Tibial artery (tissue), 4 donors: ENCODE results near the gene ANKRD39.

Source experiments
- DNase-seq, 2 donors: peaks; one replicate each; pipeline ENCODE4 v3.0.0-alpha.2; 2019
- H3K27ac ChIP-seq, 2 donors: fragments of 200-600 bp; sonication (generic) in 1 of 2; 1 replicate in 1 of 2; 2 replicates in 1 of 2; pipeline ENCODE4 v1.5.1; 2018 to 2019; ENCODE audit warnings: mild to moderate bottlenecking in 1 of 2
- H3K27me3 ChIP-seq, 2 donors: fragments of 200-600 bp; sonication (generic) in 1 of 2; one replicate each; pipeline versions ENCODE4 v1.5.1 to v1.6.0; 2016 to 2019
- H3K36me3 ChIP-seq, 3 donors: fragments of 200-600 bp; sonication (generic) in 2 of 3; one replicate each; pipeline ENCODE4 v1.5.1; 2016 to 2019; ENCODE audit warnings: mild to moderate bottlenecking in 2 of 3
- H3K4me1 ChIP-seq, 4 donors: fragments of 200-600 bp; sonication (generic) in 2 of 4; 1 replicate in 3 of 4; 2 replicates in 1 of 4; pipeline ENCODE4 v1.5.1; 2016 to 2019
- H3K4me3 ChIP-seq, 2 donors: fragments of 200-600 bp; sonication (generic) in 1 of 2; 1 replicate in 1 of 2; 2 replicates in 1 of 2; pipeline ENCODE4 v1.5.1; 2018 to 2019; ENCODE audit warnings: mild to moderate bottlenecking in 2 of 2
- H3K9me3 ChIP-seq, 3 donors: fragments of 200-600 bp; sonication (generic) in 1 of 3; one replicate each; pipeline ENCODE4 v1.5.1; 2016 to 2019
- intact Hi-C: fragments of 100-400 bp; cut with DNase I; formaldehyde crosslinking; loops from one replicate; pipeline ENCODE4 v1.15.0; 2023; ENCODE audit warnings: low total_unique reads
- TF ChIP-seq, protein P1 (sequence below), 2 experiments: fragments of 200-600 bp in 1 of 2; fragments of 450-650 bp in 1 of 2; IDR thresholded peaks; one replicate each; pipeline ENCODE4 v1.5.1; 2017 to 2019; ENCODE audit warnings: antibody characterized with exemption in 2 of 2, mild to moderate bottlenecking in 1 of 2, moderate library complexity in 1 of 2

ANKRD39 gene

DNA sequence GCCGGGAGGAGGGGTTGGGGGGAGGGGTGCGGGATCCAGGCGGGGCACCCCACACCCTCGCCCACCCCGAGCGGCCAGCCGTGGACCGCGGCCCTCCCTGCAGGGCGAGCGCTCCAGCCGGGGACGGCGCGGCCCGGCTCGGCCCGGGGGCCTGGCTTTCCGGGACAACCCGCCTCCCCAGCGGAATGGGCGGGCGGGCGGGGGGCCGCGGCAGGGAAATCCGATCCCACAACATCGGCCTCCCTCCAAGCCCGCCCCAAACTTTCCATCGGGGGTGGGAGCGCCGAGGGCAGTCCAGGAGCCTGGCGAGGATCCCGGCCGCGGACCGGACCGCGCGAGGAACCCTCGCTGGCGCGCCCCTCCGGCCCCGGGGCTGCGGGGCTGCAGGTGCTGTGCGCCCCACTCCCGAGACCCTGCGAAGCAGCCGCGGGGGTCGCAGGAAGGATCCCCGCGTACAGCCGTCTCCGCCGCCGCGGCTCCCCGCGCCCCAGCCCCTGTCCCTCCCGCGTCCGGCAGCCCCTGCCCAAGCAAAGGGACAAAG lies 11.5 kb upstream of the ANKRD39 start:
- H3K27ac ChIP-seq = peak overlapping the region; percentile 98 to 100
- TF ChIP-seq, protein P1, sequence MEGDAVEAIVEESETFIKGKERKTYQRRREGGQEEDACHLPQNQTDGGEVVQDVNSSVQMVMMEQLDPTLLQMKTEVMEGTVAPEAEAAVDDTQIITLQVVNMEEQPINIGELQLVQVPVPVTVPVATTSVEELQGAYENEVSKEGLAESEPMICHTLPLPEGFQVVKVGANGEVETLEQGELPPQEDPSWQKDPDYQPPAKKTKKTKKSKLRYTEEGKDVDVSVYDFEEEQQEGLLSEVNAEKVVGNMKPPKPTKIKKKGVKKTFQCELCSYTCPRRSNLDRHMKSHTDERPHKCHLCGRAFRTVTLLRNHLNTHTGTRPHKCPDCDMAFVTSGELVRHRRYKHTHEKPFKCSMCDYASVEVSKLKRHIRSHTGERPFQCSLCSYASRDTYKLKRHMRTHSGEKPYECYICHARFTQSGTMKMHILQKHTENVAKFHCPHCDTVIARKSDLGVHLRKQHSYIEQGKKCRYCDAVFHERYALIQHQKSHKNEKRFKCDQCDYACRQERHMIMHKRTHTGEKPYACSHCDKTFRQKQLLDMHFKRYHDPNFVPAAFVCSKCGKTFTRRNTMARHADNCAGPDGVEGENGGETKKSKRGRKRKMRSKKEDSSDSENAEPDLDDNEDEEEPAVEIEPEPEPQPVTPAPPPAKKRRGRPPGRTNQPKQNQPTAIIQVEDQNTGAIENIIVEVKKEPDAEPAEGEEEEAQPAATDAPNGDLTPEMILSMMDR (IDR thresholded peaks at IDR 0.05) = no peak
- H3K4me1 ChIP-seq = peaks cover 0 to 71% (median 50%) of the 10 kb centered on the region in 4 donors
- peak; percentile 81 to 95 for DNase-seq
- intact Hi-C loops = loop anchor here (1.0 to 5.0 kb wide), 2 partner anchors 38 to 332 kb away; partner anchors contain the start of gene ARID5A
- H3K9me3 ChIP-seq = no peaks in the 10 kb centered on the region
- peaks cover 15 to 35% (median 26%) of the 10 kb centered on the region in 3 donors for H3K36me3 ChIP-seq
- peak overlapping the region; percentile 97 to 98 for H3K4me3 ChIP-seq
- H3K27me3 ChIP-seq = no peaks in the 10 kb centered on the region

DNA sequence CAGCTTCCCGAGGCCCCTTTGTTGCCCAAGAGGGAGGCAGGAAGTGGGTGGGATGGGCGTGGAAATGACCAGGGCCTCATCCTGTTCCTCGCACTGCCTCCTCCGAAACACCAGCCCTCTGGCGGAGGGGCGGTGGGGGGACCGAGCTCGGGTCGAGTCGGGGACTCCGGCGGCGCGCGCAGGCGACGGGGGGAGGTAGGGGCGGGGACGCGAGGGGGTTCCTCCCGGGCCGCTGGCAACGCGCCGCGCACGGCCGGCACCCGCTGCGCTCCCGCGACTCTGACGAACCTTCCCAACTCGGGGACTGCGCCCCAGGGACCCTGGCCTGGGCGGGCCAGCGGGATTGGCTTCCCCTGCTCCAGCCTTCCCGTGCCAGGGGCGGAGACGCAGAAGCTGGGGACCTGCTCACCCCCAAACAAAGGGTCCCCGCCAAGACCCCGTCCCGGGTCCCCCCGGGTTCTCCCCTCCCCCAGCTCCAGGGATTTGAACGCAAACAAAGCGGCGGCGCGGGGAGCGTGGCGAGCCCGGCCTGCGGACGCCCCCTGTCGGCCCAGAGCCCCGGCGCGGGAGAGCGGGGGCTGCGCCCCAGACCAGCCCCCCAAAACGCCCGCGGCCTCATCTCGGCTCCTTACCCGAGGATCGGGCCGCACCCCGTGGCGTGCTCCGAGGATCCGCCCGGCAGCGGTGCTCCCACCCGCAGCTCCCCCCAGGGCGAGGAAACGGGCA lies 10.9 kb upstream of the ANKRD39 start:
- Histone ChIP-seq H3K4me3 (peak overlapping the region; percentile 97 to 98), H3K9me3 (no peaks in the 10 kb centered on the region), H3K27me3 (no peaks in the 10 kb centered on the region), H3K36me3 (peaks cover 22 to 41% (median 32%) of the 10 kb centered on the region in 3 donors), H3K4me1 (peaks cover 0 to 69% (median 45%) of the 10 kb centered on the region in 4 donors), H3K27ac (peak overlapping the region; percentile 98 to 100)
- peak; percentile 94 to 97 for DNase-seq
- TF ChIP-seq, protein P1 (IDR thresholded peaks at IDR 0.05) = peak; percentile 53 to 57
- intact Hi-C loops = loop anchor here (1.0 to 5.0 kb wide), 2 partner anchors 39 to 331 kb away; partner anchors contain the start of gene ARID5A

DNA sequence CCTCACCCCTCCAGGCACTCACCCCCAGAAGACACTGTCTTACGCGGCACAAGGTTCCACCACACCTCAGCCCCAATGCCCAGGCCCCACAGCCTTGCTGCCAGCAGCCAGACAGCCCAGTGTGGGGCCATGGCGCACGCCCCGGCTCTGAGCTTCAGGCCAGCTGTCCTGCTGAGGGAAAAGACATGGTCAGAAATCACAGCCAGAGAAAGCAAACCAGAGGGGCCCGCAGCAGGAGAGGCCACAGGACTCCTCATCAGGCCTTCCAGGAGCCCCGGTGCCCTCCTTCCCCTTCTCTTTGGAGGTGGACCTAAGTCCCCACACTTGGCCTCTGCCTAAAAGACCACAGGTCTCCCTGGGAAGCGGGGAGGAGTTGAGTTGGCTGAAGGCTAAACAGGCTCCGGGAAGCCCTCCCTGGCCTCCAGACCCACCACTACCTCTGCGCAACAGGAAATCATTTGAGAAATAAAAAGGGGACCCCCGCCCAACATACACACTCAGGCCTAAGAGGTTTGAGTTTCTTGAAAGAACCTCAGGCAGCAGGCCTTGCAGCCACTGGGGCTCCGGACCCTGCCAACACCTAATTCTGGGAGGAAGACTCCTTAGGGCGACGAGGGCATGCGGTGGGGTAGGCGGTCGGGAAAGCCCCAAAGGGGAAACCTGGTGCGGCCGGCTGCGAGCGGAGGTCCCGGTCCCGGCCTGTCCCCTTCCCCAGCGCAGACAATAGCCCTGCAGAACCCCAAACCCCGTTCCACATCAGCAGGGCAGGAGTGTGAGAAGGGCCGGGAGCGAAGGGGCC lies 10.1 kb upstream of the ANKRD39 start:
- DNase-seq = no peak
- TF ChIP-seq, protein P1 (IDR thresholded peaks at IDR 0.05) = no peak
- Histone ChIP-seq H3K27me3 (no peaks in the 10 kb centered on the region), H3K9me3 (no peaks in the 10 kb centered on the region), H3K27ac (peak overlapping the region; percentile 98 to 100), H3K4me1 (peaks cover 0 to 61% (median 40%) of the 10 kb centered on the region in 4 donors), H3K4me3 (peak overlapping the region; percentile 97 to 98), H3K36me3 (peaks cover 29 to 49% (median 40%) of the 10 kb centered on the region in 3 donors)
- intact Hi-C loops = loop anchor here (5.0 kb wide), 1 partner anchor 331 kb away; the partner anchor contains the start of gene ARID5A

DNA sequence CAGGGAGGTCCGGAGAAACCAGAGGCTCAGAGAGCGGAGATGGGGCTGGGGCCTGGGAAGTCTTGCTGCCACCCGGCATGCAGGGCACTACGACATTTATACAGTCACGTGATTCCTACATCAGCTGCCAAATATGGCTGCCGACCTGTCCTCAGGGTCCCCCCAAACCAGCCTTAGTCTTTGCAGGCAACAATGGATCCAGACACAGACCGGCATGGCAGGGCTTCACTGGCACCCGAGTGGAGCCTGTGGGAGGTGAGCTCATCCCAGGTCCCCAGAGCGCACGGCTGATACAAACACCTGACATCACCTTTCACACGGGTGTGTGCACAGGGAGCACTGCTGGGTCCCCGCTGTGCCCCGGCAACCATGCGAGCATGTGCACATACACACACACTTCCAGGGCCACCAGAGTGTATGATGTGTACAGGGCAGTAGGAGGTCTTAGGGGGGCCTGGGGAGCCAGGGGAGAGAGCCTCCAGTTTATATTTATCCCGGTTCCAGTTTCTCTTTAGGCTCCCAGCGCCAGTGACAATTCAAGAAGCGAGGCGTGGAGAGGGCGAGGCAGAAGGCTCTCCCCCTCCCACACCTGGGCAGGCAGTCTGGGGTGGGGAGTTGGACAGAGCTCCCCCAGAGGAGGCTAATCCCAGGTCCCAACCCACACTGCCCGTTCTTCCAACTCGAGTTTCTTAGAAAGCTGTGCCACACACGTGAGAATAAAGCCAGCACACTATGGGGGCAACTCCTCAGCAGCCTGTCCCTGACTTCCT lies 9.4 kb upstream of the ANKRD39 start:
- TF ChIP-seq, protein P1 (IDR thresholded peaks at IDR 0.05) = no peak
- Histone ChIP-seq H3K27me3 (no peaks in the 10 kb centered on the region), H3K4me3 (peak overlapping the region; percentile 97 to 98), H3K36me3 (peaks cover 36 to 57% (median 46%) of the 10 kb centered on the region in 3 donors), H3K9me3 (no peaks in the 10 kb centered on the region), H3K4me1 (peaks cover 0 to 54% (median 38%) of the 10 kb centered on the region in 4 donors), H3K27ac (peak overlapping the region; percentile 98 to 100)
- DNase-seq = no peak
- intact Hi-C loops = loop anchor here (5.0 kb wide), 1 partner anchor 330 kb away; the partner anchor contains the start of gene ARID5A

DNA sequence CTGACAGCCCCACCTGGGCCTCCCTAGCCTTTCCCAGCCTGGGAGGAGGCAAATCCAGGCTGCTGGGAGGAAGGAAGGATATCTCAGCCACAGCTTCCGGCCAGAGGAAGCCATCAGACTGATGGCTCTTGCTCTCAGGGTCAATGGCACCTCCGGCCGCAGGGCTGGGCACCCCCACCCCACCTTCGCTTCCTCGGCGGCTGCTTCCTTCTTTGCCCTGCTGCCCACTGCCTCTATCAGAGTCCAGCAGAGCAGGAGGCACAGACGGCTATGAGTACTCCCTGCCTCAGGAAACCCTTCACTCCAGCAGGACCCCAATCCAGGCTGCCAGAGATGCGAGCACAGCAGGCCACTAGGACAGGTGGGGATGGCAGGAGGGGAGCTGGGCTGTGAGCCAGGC lies 8.8 kb upstream of the ANKRD39 start:
- Histone ChIP-seq H3K4me1 (peaks cover 0 to 54% (median 38%) of the 10 kb centered on the region in 4 donors), H3K36me3 (peaks cover 41 to 62% (median 52%) of the 10 kb centered on the region in 3 donors), H3K27me3 (no peaks in the 10 kb centered on the region), H3K27ac (peak overlapping the region; percentile 98 to 100), H3K4me3 (peak overlapping the region; percentile 97 to 98), H3K9me3 (no peaks in the 10 kb centered on the region)
- TF ChIP-seq, protein P1 (IDR thresholded peaks at IDR 0.05) = no peak
- intact Hi-C loops = loop anchor here (5.0 kb wide), 1 partner anchor 329 kb away; the partner anchor contains the start of gene ARID5A
- DNase-seq = no peak
